ENCODE data around the gene NR1H2. TPM values are rescaled to one million over a fixed set of nuclear protein-coding genes. Genes with fewer than 3 reads are reported as not detected.

Gene NR1H2
- total RNA-seq, 1 donor, result 113 TPM

DNA sequence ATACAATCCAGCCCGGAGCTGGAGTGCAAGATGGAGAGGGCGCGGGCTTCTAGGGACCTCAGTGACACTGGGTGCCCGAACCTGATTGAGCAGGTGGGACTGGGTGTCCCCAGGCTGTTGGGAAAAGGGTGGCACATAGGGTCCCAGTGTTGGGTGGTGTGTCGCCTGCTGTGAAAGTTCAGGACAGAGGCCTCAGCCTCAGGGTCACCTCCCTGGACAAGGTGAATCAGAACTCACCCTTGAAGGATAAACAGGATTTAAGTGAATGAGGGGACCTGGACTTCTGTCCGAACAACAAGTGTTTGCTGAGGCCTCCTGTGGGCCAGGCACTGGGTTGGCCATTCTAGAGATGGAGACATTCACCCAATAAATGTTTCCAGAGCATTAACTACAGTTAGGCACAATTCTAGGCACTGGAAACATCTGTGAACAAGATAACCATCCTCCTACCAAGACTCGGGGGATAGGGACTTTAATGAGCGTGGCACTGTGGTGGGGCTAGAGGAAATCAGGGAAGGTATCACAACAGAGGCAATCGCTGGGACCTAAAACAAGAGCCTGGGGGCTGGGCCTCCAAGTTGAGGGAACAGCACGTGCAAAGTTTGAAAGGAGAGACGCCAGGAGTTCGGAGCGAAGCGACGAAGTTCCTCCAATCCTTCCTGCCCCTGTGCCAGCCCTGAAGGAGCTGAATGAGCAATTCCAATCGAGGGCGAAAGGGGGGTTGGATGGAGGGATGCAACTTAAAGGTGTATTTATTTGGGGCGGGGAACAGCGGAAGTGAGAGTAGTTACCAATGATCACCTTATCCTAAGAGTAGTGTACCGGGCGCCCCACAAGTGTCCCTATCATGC, 7.0 kb downstream of the NR1H2 start:
- Histone ChIP-seq H3K4me3 (ENCODE audit: insufficient read depth, low read length) (peak overlapping the region; percentile 88), H3K4me1 (ENCODE audit: insufficient read depth, low read length) (peaks cover 16% of the 10 kb centered on the region), H3K36me3 (ENCODE audit: insufficient read depth, low read length) (peaks cover 41% of the 10 kb centered on the region), H3K79me2 (ENCODE audit: insufficient read depth, low read length) (peaks cover 24% of the 10 kb centered on the region), H2AFZ (ENCODE audit: low read length) (peak overlapping the region; percentile 29), H3K4me2 (ENCODE audit: insufficient read depth, low read length) (peak overlapping the region; percentile 100), H3K9me3 (ENCODE audit: low read depth, low read length) (no peaks in the 10 kb centered on the region), H4K20me1 (ENCODE audit: insufficient read depth, low read length) (peaks cover 6% of the 10 kb centered on the region), H3K27me3 (ENCODE audit: insufficient read depth, low read length) (no peaks in the 10 kb centered on the region), H3K27ac (ENCODE audit: low read depth, low read length) (peak overlapping the region; percentile 33)
- DNase-seq (ENCODE audit: insufficient read length, low spot score, missing footprints), result peak; percentile 37
- TF ChIP-seq, protein P1, sequence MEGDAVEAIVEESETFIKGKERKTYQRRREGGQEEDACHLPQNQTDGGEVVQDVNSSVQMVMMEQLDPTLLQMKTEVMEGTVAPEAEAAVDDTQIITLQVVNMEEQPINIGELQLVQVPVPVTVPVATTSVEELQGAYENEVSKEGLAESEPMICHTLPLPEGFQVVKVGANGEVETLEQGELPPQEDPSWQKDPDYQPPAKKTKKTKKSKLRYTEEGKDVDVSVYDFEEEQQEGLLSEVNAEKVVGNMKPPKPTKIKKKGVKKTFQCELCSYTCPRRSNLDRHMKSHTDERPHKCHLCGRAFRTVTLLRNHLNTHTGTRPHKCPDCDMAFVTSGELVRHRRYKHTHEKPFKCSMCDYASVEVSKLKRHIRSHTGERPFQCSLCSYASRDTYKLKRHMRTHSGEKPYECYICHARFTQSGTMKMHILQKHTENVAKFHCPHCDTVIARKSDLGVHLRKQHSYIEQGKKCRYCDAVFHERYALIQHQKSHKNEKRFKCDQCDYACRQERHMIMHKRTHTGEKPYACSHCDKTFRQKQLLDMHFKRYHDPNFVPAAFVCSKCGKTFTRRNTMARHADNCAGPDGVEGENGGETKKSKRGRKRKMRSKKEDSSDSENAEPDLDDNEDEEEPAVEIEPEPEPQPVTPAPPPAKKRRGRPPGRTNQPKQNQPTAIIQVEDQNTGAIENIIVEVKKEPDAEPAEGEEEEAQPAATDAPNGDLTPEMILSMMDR (IDR thresholded peaks at IDR 0.05; ENCODE audit: extremely low read depth, low read depth, low read length), result no peak

DNA sequence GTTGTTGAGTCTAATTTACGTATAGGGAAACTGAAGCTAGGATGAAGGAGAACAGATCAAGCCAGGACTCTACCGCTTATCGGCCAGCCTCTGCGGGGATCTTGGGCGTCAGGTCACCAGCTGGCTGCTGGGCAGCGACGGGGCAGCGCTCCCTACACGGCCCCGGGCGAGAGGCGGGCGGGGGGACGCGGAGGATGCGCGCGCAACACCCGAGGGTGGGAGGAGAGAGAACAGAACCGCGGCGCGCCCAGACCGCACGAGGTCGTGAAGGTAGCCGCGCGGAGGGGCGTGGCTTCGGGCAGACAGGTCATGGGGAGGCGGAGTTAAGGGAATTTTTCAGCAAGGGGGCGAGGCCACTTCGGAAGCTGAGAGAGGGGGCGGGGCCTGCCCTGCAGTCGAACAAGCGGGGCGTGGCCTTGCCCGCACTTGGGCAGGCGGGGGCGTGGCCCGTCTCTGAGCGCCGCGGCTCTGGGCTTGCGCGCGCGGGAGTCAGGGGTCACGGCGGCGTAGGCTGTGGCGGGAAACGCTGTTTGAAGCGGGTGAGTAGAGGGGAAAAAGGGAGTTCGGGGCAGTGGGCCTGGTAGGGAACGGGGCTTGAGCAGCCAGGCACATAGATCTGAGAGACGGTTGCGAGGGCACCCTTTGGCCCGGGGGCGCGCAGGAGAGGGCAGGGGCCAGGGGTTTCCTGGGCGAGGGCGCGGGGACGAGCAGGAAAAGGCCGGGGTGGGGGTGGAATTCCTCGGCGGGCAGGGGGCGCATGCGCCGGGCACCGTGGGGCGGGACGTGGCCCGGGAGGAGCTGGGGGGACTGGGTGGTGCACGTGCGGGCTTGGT, 7.8 kb downstream of the NR1H2 start, which contains the start of gene POLD1:
POLD1 (plus strand) TSS at position 496 of the 833 bp plus-strand sequence. CDS start 14,505 bp downstream, outside the sequence.
- Histone ChIP-seq H3K4me1 (ENCODE audit: insufficient read depth, low read length) (peaks cover 16% of the 10 kb centered on the region), H3K9me3 (ENCODE audit: low read depth, low read length) (no peaks in the 10 kb centered on the region), H3K4me3 (ENCODE audit: insufficient read depth, low read length) (peak within 1 kb of the TSS; percentile 88), H4K20me1 (ENCODE audit: insufficient read depth, low read length) (peaks cover 6% of the 10 kb centered on the region), H3K4me2 (ENCODE audit: insufficient read depth, low read length) (peak within 1 kb of the TSS; percentile 100), H3K27ac (ENCODE audit: low read depth, low read length) (peak within 1 kb of the TSS; percentile 81), H3K79me2 (ENCODE audit: insufficient read depth, low read length) (peaks cover 22% of the 10 kb centered on the region), H3K27me3 (ENCODE audit: insufficient read depth, low read length) (no peaks in the 10 kb centered on the region), H2AFZ (ENCODE audit: low read length) (peak within 1 kb of the TSS; percentile 88), H3K36me3 (ENCODE audit: insufficient read depth, low read length) (peaks cover 33% of the 10 kb centered on the region)
- DNase-seq (ENCODE audit: insufficient read length, low spot score, missing footprints), result peak; percentile 100
- TF ChIP-seq, protein P1 (IDR thresholded peaks at IDR 0.05; ENCODE audit: extremely low read depth, low read depth, low read length), result no peak

DNA sequence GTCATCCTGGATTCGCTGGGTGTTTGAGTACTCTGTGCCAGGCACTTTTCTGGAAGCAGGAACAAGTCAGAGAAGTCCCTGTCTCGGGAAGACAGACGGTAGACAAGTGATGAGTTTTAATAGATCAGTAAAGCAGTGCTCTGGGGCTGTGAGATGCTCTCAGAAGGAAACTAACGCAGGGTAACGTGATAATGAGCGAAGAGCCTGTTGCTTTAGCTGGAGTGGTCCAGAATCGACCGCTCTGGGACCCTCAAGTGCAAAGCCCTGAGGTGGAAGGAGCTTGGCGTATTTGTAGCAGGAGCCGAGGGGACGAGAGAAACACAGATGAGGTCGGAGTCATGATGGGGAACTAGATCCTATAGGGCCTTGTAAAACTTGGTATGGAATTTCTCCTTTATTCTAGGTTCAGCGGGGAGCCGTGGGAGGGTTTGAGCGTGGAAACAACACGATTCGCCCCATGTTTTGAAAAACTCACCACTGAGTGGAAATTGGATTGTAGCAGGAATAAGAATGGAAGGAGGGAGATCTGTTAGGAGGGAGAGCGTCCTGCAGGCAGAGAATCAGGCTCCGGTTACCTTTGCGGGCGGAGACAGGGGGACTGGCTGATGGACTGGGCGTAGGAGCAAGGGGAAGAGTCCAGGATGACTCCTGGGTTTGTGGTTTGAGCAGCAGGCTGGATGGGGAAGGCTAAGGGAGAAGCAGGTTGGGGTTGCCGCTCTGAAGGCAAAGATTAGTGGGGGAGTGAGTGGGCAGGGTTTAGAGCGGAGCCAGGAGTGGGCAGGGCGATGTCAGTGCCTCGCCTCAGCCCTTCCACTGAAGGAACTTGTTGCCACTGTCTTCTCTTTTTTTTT, 8.7 kb downstream of the NR1H2 start:
- peaks cover 1% of the 10 kb centered on the region for H4K20me1 ChIP-seq (ENCODE audit: insufficient read depth, low read length)
- peak; percentile 90 for DNase-seq (ENCODE audit: insufficient read length, low spot score, missing footprints)
- H3K36me3 ChIP-seq (ENCODE audit: insufficient read depth, low read length), result peaks cover 24% of the 10 kb centered on the region
- H3K4me3 ChIP-seq (ENCODE audit: insufficient read depth, low read length), result peak overlapping the region; percentile 88
- H3K4me2 ChIP-seq (ENCODE audit: insufficient read depth, low read length), result peak overlapping the region; percentile 100
- no peaks in the 10 kb centered on the region for H3K27me3 ChIP-seq (ENCODE audit: insufficient read depth, low read length)
- H3K27ac ChIP-seq (ENCODE audit: low read depth, low read length), result peak overlapping the region; percentile 81
- peaks cover 22% of the 10 kb centered on the region for H3K79me2 ChIP-seq (ENCODE audit: insufficient read depth, low read length)
- H3K9me3 ChIP-seq (ENCODE audit: low read depth, low read length), result no peaks in the 10 kb centered on the region
- peaks cover 16% of the 10 kb centered on the region for H3K4me1 ChIP-seq (ENCODE audit: insufficient read depth, low read length)
- H2AFZ ChIP-seq (ENCODE audit: low read length), result peak overlapping the region; percentile 88
- TF ChIP-seq, protein P1 (IDR thresholded peaks at IDR 0.05; ENCODE audit: extremely low read depth, low read depth, low read length), result no peak
